SK-N-MC (cell line): ENCODE data around the gene KRT38.

Experiments used
- EZH2 ChIP-seq: fragments of 200-600 bp; sonication (generic); IDR thresholded peaks from one replicate; pipeline ENCODE4 v1.6.1; 2017; ENCODE audit warnings: antibody characterized with exemption
- FOXP2 ChIP-seq: optimal IDR thresholded peaks from 2 replicates; pipeline ENCODE3; 2011; ENCODE audit warnings: mild to moderate bottlenecking, moderate library complexity; ENCODE audit not compliant: insufficient read depth; ENCODE audit errors: extremely low read length, control extremely low read depth
- POLR2AphosphoS5 ChIP-seq: IDR thresholded peaks from 2 replicates; pipeline ENCODE4 v1.6.1; 2012; ENCODE audit warnings: mild to moderate bottlenecking, low read depth, low read length, borderline replicate concordance

DNA sequence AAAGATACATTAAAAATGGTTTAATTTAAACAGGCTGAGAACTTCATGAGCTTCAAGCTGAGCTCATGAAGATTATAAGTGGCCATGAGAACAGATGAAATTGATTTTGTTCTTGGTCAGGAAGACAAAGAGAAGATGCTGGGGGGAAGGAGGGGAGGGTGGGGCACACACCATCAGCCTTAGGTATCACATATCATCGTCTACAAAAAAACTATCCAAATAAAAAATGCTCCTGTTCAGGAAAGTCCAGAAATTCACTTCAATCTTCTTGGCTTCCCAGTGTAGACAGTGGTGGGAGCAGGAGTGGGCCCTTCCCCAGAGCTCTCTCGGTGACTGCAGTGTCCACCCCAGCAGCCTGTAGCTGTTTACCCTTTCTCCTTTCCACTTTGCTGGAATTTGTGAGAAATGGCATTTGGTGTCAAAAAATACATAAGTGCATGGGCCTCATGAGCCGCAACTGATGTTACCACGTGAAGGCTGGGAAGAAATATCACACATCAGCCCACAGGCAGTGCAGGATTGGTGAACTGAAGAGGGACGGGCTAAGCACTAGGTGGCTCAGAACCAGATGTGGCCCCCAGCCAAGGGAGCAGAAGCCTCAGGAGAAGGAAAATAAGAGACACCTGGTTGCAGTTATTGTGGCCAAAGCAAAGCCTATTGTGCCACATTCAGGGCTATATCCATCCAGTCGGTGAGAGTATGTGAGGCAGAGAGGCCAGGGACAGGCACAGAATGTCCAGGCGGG lies 22.5 kb downstream of the KRT38 start:
- TF ChIP-seq POLR2AphosphoS5 (no peak), EZH2 (no peak), FOXP2 (no peak)
